DOHH2 (cell line): Measurements from ENCODE around the gene HEXIM1.
"Not testable (repeated sequence)": the region's sequence is repeated elsewhere in the genome, so short reads cannot be mapped to it uniquely, and the experiment has no call there.

Experiments used
- H3F3A ChIP-seq: fragments of 200-600 bp; sonication (generic), shearing (Covaris generic); 2 replicates; pipeline ENCODE4 v1.6.0; 2016; ENCODE audit warnings: antibody characterized with exemption, mild to moderate bottlenecking; ENCODE audit not compliant: control insufficient read depth, insufficient read depth
- H3K27ac ChIP-seq: fragments of 200-600 bp; sonication (generic); 2 replicates; pipeline ENCODE4 v1.5.1; 2014; ENCODE audit warnings: low read depth, mild to moderate bottlenecking, low read length, moderate library complexity
- H3K27me3 ChIP-seq: fragments of 200-600 bp; sonication (generic); 2 replicates; pipeline ENCODE4 v1.6.1; 2014; ENCODE audit warnings: mild to moderate bottlenecking, low read length, mixed read lengths; ENCODE audit not compliant: control insufficient read depth
- H3K36me3 ChIP-seq: fragments of 200-600 bp; sonication (generic); 2 replicates; pipeline ENCODE4 v1.6.1; 2014; ENCODE audit warnings: mild to moderate bottlenecking, low read length, moderate library complexity, mixed read lengths; ENCODE audit not compliant: control insufficient read depth
- H3K4me1 ChIP-seq: fragments of 200-600 bp; sonication (generic); 2 replicates; pipeline ENCODE4 v1.6.1; 2014; ENCODE audit warnings: mild to moderate bottlenecking, low read length, mixed read lengths; ENCODE audit not compliant: control insufficient read depth
- H3K4me2 ChIP-seq: fragments of 200-600 bp; sonication (generic); 2 replicates; pipeline ENCODE4 v1.6.0; 2014; ENCODE audit warnings: mild to moderate bottlenecking, low read length, moderate library complexity
- H3K4me3 ChIP-seq: fragments of 200-600 bp; sonication (generic); 2 replicates; pipeline ENCODE4 v1.5.1; 2014; ENCODE audit warnings: mild to moderate bottlenecking, low read length, mixed read lengths
- H3K79me2 ChIP-seq: fragments of 200-600 bp; sonication (generic); 2 replicates; pipeline ENCODE4 v1.6.1; 2014; ENCODE audit warnings: mild to moderate bottlenecking, low read length, mixed read lengths; ENCODE audit not compliant: control insufficient read depth
- H3K9me2 ChIP-seq: fragments of 200-600 bp; sonication (generic); replicated peaks from 2 replicates; pipeline ENCODE4 v1.6.1; 2014; ENCODE audit warnings: mild to moderate bottlenecking, low read length, mixed read lengths; ENCODE audit not compliant: control insufficient read depth
- H3K9me3 ChIP-seq: fragments of 200-600 bp; sonication (generic); 2 replicates; pipeline ENCODE4 v1.6.1; 2014; ENCODE audit warnings: antibody characterized with exemption, low read length, mixed read lengths; ENCODE audit not compliant: control insufficient read depth, insufficient read depth
- H4K20me1 ChIP-seq: fragments of 200-600 bp; sonication (generic); 2 replicates; pipeline ENCODE4 v1.6.0; 2014; ENCODE audit warnings: low read depth, mild to moderate bottlenecking, antibody characterized with exemption, low read length, moderate library complexity; ENCODE audit not compliant: control insufficient read depth, insufficient read depth
- CTCF ChIP-seq: fragments of 200-600 bp; sonication (generic); IDR thresholded peaks from one replicate; pipeline ENCODE4 v1.5.1; 2014; ENCODE audit warnings: antibody characterized with exemption, mild to moderate bottlenecking, low read depth, low read length; ENCODE audit not compliant: poor library complexity, severe bottlenecking
- EZH2phosphoT487 ChIP-seq: fragments of 200-600 bp; sonication (generic); IDR thresholded peaks from 2 replicates; pipeline ENCODE4 v1.6.1; 2017; ENCODE audit warnings: borderline replicate concordance, mild to moderate bottlenecking, antibody characterized with exemption, low read length, moderate library complexity, mixed read lengths

Gene HEXIM1

DNA sequence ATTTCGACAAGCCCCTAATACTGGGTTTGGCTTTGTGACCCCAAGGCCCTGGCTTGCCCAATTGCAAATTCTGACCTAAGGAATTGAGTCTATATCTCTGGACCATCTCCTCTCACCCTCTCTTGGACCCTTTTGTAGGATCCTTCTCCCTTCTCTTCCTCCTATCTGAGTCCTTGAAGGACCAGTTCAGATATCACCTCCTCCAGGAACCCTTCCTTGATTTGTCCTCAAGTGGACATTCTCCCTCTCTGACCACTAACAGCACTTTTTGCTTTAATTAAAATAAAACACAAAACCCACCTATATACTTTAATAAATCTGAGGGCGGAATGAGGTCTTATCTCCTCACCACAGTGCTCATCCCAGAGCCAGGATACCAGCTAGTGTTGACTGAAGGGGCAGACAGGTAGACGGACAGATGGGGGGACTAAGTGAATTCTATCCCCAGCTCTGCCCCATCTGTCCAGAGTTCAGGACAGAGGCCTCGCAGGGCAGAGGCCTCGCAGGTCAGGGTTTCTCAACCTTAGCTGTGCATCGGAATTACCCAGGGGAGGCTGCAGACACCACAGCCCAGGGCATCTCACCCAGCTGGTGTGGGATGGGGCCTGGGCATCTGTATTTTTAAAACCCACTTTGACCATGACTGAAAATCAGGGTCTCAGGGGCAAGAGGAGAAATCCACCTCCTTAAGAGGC lies 25.1 kb upstream of the HEXIM1 start:
- H3K4me2 ChIP-seq = no peak overlapping the region
- no peak overlapping the region for H3K27ac ChIP-seq
- H3K4me3 ChIP-seq = no peak overlapping the region
- no peaks in the 10 kb centered on the region for H3K27me3 ChIP-seq
- no peaks in the 10 kb centered on the region for H3K4me1 ChIP-seq
- no peaks in the 10 kb centered on the region for H3K36me3 ChIP-seq
- no peaks in the 10 kb centered on the region for H3F3A ChIP-seq
- H4K20me1 ChIP-seq = no peaks in the 10 kb centered on the region
- no peaks in the 10 kb centered on the region for H3K9me3 ChIP-seq
- H3K79me2 ChIP-seq = no peaks in the 10 kb centered on the region
- H3K9me2 ChIP-seq = no peaks in the 10 kb centered on the region
- TF ChIP-seq EZH2phosphoT487 (no peak), CTCF (no peak)

- Histone ChIP-seq H3K4me1 (no peaks in the 10 kb centered on the region), H3K4me2 (no peak overlapping the region), H3K27ac (no peak overlapping the region), H3F3A (no peaks in the 10 kb centered on the region), H3K9me2 (no peaks in the 10 kb centered on the region), H3K27me3 (no peaks in the 10 kb centered on the region), H3K79me2 (no peaks in the 10 kb centered on the region), H3K36me3 (no peaks in the 10 kb centered on the region), H3K4me3 (no peak overlapping the region), H3K9me3 (no peaks in the 10 kb centered on the region), H4K20me1 (no peaks in the 10 kb centered on the region)
- no peak for TF ChIP-seq EZH2phosphoT487
- no peak for TF ChIP-seq CTCF
Measured at GRCh38 chr17:45123930-45124796, 24.1 kb upstream of the HEXIM1 start.

- H4K20me1 ChIP-seq, H3K9me2 ChIP-seq, H3K79me2 ChIP-seq, H3K9me3 ChIP-seq, H3K4me1 ChIP-seq, H3F3A ChIP-seq, H3K4me3 ChIP-seq, H3K36me3 ChIP-seq, H3K27ac ChIP-seq, H3K27me3 ChIP-seq, H3K4me2 ChIP-seq: not testable (repeated sequence)
Measured at GRCh38 chr17:45124797-45125122, 23.5 kb upstream of the HEXIM1 start.

- no peak overlapping the region for H3K27ac ChIP-seq
- H3F3A ChIP-seq = no peaks in the 10 kb centered on the region
- H3K4me1 ChIP-seq = no peaks in the 10 kb centered on the region
- no peaks in the 10 kb centered on the region for H3K79me2 ChIP-seq
- H3K36me3 ChIP-seq = no peaks in the 10 kb centered on the region
- H3K4me2 ChIP-seq = no peak overlapping the region
- TF ChIP-seq CTCF (no peak), EZH2phosphoT487 (no peak)
- H3K4me3 ChIP-seq = no peak overlapping the region
- no peaks in the 10 kb centered on the region for H3K9me3 ChIP-seq
- H3K27me3 ChIP-seq = peaks cover 6% of the 10 kb centered on the region; the same call in 1 of the 2 replicates
- no peaks in the 10 kb centered on the region for H4K20me1 ChIP-seq
- H3K9me2 ChIP-seq = no peaks in the 10 kb centered on the region
Measured at GRCh38 chr17:45125509-45125908, 22.8 kb upstream of the HEXIM1 start.
